Left hindlimb (tissue), 1 donor: ENCODE results near the gene PPEF1.

Source experiments
- DNase-seq: peaks from one replicate; pipeline ENCODE4 v3.0.0-alpha.2; 2018

PPEF1 gene

GRCh38 chrX:18707426-18708049 is at the start of gene PPEF1:
PPEF1 (plus strand) TSS chrX:18707645; CDS start chrX:18707781, 136 bp downstream.
- no peak for DNase-seq

- DNase-seq, result no peak
Measured at GRCh38 chrX:18661273-18661672, 46.2 kb upstream of the PPEF1 start.

GRCh38 chrX:18664947-18665346 is 42.5 kb upstream of the PPEF1 start:
- DNase-seq, result no peak

- no peak for DNase-seq
Measured at GRCh38 chrX:18666614-18667013, 40.8 kb upstream of the PPEF1 start.

- DNase-seq, result no peak
Measured at GRCh38 chrX:18668071-18668835, 39.2 kb upstream of the PPEF1 start.

- no peak for DNase-seq
Measured at GRCh38 chrX:18672008-18672407, 35.4 kb upstream of the PPEF1 start, which contains the start of gene RS1. RS1 (minus strand) TSS chrX:18672108; CDS start chrX:18672068, 40 bp downstream.

GRCh38 chrX:18674417-18674787 is 33.0 kb upstream of the PPEF1 start:
- peak; percentile 34 for DNase-seq

- DNase-seq, result peak; percentile 89
Measured at GRCh38 chrX:18674788-18675735, 32.4 kb upstream of the PPEF1 start.

GRCh38 chrX:18676050-18676449 is 31.4 kb upstream of the PPEF1 start:
- DNase-seq, result no peak

- no peak for DNase-seq
Measured at GRCh38 chrX:18676470-18676869, 31.0 kb upstream of the PPEF1 start.

GRCh38 chrX:18677161-18677869 is 30.1 kb upstream of the PPEF1 start:
- no peak for DNase-seq

GRCh38 chrX:18681996-18682395 is 25.4 kb upstream of the PPEF1 start:
- no peak for DNase-seq

GRCh38 chrX:18682979-18683387 is 24.5 kb upstream of the PPEF1 start:
- no peak for DNase-seq

- DNase-seq, result no peak
Measured at GRCh38 chrX:18687856-18688495, 19.5 kb upstream of the PPEF1 start.

GRCh38 chrX:18691431-18691830 is 16.0 kb upstream of the PPEF1 start:
- DNase-seq, result no peak

GRCh38 chrX:18692541-18692940 is 14.9 kb upstream of the PPEF1 start:
- no peak for DNase-seq

- DNase-seq, result no peak
Measured at GRCh38 chrX:18696653-18697052, 10.8 kb upstream of the PPEF1 start.

GRCh38 chrX:18698737-18699650 is 8.5 kb upstream of the PPEF1 start:
- no peak for DNase-seq

- no peak for DNase-seq
Measured at GRCh38 chrX:18701621-18702361, 5.7 kb upstream of the PPEF1 start.
